Transverse colon (tissue), 3 donors: ENCODE results near the gene SDF2L1.

Experiments used
- CTCF ChIP-seq, 5 experiments: fragments of 200-600 bp in 3 of 5; fragments of 450-650 bp in 2 of 5; sonication (generic) in 3 of 5; IDR thresholded peaks; 1 replicate in 2 of 5; 2 replicates in 3 of 5; pipeline ENCODE4 v1.5.1; 2016 to 2017; ENCODE audit warnings: antibody characterized with exemption in 5 of 5, inconsistent platforms in 3 of 5, mild to moderate bottlenecking in 2 of 5, moderate library complexity in 1 of 5
- POLR2A ChIP-seq: fragments of 450-650 bp; IDR thresholded peaks from one replicate; pipeline ENCODE4 v1.6.1; 2016; ENCODE audit warnings: antibody characterized with exemption, mild to moderate bottlenecking, moderate library complexity

- peak in 4 of 5 experiments; percentile 31 to 49 (median 41) for TF ChIP-seq CTCF (IDR thresholded peaks at IDR 0.05)
- no peak for TF ChIP-seq POLR2A
Measured at GRCh38 chr22:21641417-21641788, 699 bp upstream of the SDF2L1 start.
